Gastrocnemius medialis (tissue), 4 donors: ENCODE data around the gene NHLRC2.

Experiments
- POLR2A ChIP-seq, 2 donors: fragments of 450-650 bp; IDR thresholded peaks; one replicate each; pipeline ENCODE4 v1.6.1; 2017; ENCODE audit warnings: antibody characterized with exemption in 2 of 2, mild to moderate bottlenecking in 2 of 2, moderate library complexity in 2 of 2
- TF ChIP-seq, protein P1 (sequence below), 5 experiments: fragments of 450-650 bp in 3 of 5; fragments of 200-600 bp in 2 of 5; sonication (generic) in 2 of 5; IDR thresholded peaks in 4 of 5; conservative IDR thresholded peaks in 1 of 5; 1 replicate in 4 of 5; 2 replicates in 1 of 5; pipeline ENCODE4 v1.5.1; 2016 to 2019; ENCODE audit warnings: antibody characterized with exemption in 5 of 5, mild to moderate bottlenecking in 3 of 5, moderate library complexity in 3 of 5

DNA sequence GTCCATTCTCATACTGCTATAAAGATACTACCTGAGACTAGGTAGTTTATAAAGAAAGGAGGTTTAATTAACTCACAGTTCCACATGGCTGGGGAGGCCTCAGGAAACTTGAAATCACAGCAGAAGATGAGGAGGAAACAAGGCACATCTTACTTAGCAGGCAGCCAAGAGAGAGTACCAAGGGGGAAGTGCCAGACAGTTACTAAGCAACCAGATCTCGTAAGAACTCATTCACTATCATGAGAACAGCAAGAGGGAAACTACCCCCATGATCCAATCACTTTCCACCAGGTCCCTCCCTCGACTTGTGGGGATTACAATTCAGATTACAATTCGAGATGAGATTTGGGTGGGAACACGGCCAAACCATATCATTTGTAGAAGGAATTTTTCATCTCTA lies 36.3 kb downstream of the NHLRC2 start:
- TF ChIP-seq, protein P1, sequence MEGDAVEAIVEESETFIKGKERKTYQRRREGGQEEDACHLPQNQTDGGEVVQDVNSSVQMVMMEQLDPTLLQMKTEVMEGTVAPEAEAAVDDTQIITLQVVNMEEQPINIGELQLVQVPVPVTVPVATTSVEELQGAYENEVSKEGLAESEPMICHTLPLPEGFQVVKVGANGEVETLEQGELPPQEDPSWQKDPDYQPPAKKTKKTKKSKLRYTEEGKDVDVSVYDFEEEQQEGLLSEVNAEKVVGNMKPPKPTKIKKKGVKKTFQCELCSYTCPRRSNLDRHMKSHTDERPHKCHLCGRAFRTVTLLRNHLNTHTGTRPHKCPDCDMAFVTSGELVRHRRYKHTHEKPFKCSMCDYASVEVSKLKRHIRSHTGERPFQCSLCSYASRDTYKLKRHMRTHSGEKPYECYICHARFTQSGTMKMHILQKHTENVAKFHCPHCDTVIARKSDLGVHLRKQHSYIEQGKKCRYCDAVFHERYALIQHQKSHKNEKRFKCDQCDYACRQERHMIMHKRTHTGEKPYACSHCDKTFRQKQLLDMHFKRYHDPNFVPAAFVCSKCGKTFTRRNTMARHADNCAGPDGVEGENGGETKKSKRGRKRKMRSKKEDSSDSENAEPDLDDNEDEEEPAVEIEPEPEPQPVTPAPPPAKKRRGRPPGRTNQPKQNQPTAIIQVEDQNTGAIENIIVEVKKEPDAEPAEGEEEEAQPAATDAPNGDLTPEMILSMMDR (IDR thresholded peaks at IDR 0.05 in 4 of 5, conservative IDR thresholded peaks at IDR 0.05 in 1 of 5) = no peak
- no peak for TF ChIP-seq POLR2A (IDR thresholded peaks at IDR 0.05)
